Loucy (cell line): ENCODE results near the gene TRAPPC12.

ENCODE experiments used
- H2AFZ ChIP-seq: fragments of 200-600 bp; sonication (generic); 2 replicates; pipeline ENCODE4 v1.6.0; 2016; ENCODE audit warnings: antibody characterized with exemption, mild to moderate bottlenecking, low read length, moderate library complexity
- H3F3A ChIP-seq: fragments of 200-600 bp; 2 replicates; pipeline ENCODE4 v1.6.0; 2016; ENCODE audit warnings: antibody characterized with exemption, low read depth, mild to moderate bottlenecking
- H3K27me3 ChIP-seq: fragments of 200-600 bp; sonication (generic); 2 replicates; pipeline ENCODE4 v1.6.1; 2014; ENCODE audit warnings: low read length, mild to moderate bottlenecking; ENCODE audit not compliant: insufficient read depth, poor library complexity, severe bottlenecking
- H3K36me3 ChIP-seq: fragments of 200-600 bp; sonication (generic); 2 replicates; pipeline ENCODE4 v1.6.1; 2016; ENCODE audit warnings: low read length; ENCODE audit not compliant: insufficient read depth
- H3K4me1 ChIP-seq: fragments of 200-600 bp; sonication (generic); 2 replicates; pipeline ENCODE4 v1.5.1; 2014; ENCODE audit warnings: low read length, mild to moderate bottlenecking; ENCODE audit not compliant: insufficient read depth, poor library complexity, severe bottlenecking
- H3K4me2 ChIP-seq: fragments of 200-600 bp; sonication (generic); 2 replicates; pipeline ENCODE4 v1.6.0; 2014; ENCODE audit warnings: antibody characterized with exemption, low read length, low read depth, mild to moderate bottlenecking; ENCODE audit not compliant: poor library complexity, severe bottlenecking
- H3K4me3 ChIP-seq: fragments of 200-600 bp; sonication (generic); 2 replicates; pipeline ENCODE4 v1.5.1; 2014; ENCODE audit warnings: low read length, mild to moderate bottlenecking, mixed read lengths; ENCODE audit not compliant: poor library complexity, severe bottlenecking
- H3K79me2 ChIP-seq: fragments of 200-600 bp; sonication (generic); 2 replicates; pipeline ENCODE4 v1.6.1; 2014; ENCODE audit warnings: low read length; ENCODE audit not compliant: insufficient read depth
- H3K9ac ChIP-seq: fragments of 200-600 bp; sonication (generic); 2 replicates; pipeline ENCODE4 v1.6.0; 2014; ENCODE audit warnings: mild to moderate bottlenecking, low read depth, low read length, moderate library complexity; ENCODE audit not compliant: poor library complexity, severe bottlenecking
- H3K9me2 ChIP-seq: fragments of 200-600 bp; sonication (generic); replicated peaks from 2 replicates; pipeline ENCODE4 v1.6.1; 2016; ENCODE audit warnings: low read depth, low read length, mixed read lengths
- H3K9me3 ChIP-seq: fragments of 200-600 bp; sonication (generic); 2 replicates; pipeline ENCODE4 v1.6.1; 2014; ENCODE audit warnings: mild to moderate bottlenecking, antibody characterized with exemption, low read length, low read depth; ENCODE audit not compliant: insufficient read depth
- H4K20me1 ChIP-seq: fragments of 200-600 bp; sonication (generic); 2 replicates; pipeline ENCODE4 v1.6.0; 2014; ENCODE audit warnings: antibody characterized with exemption, low read length, mild to moderate bottlenecking; ENCODE audit not compliant: insufficient read depth, poor library complexity, severe bottlenecking
- EZH2phosphoT487 ChIP-seq: fragments of 200-600 bp; IDR thresholded peaks from 2 replicates; pipeline ENCODE4 v1.6.1; 2018; ENCODE audit warnings: antibody characterized with exemption, mild to moderate bottlenecking, moderate library complexity, borderline replicate concordance
- TF ChIP-seq, protein P1 (sequence below): fragments of 200-600 bp; sonication (generic); conservative IDR thresholded peaks from 2 replicates; pipeline ENCODE4 v1.5.1; 2014; ENCODE audit warnings: mild to moderate bottlenecking, antibody characterized with exemption, low read length

Gene TRAPPC12

DNA sequence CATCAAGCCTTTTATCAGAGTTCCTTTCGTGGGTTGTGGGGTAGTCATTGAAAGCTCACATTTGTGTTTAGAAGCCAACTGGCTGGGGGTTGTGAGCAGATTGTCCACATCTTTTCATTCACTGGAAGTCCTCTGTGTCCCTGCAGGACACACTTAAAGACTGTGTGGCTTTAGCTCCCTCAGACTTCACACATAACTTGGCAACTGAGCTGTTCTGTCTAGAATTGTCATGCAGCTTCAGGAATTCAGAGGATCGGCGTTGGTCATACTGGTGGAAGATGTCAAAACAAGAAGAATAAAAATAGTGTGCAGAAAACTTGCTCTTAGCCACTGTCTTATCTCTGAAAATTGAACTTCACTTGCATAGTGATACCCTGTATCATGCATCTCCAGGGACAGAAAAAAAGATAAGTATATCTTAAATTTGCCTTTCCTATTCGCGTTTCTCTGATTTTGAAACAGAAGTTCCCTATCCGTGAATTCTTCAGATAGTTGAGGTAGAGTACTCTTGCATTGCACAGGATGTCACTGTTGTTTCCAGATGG, 49.6 kb downstream of the TRAPPC12 start:
- no peak overlapping the region for H3K9ac ChIP-seq
- no peak overlapping the region for H3K4me2 ChIP-seq
- TF ChIP-seq, protein P1, sequence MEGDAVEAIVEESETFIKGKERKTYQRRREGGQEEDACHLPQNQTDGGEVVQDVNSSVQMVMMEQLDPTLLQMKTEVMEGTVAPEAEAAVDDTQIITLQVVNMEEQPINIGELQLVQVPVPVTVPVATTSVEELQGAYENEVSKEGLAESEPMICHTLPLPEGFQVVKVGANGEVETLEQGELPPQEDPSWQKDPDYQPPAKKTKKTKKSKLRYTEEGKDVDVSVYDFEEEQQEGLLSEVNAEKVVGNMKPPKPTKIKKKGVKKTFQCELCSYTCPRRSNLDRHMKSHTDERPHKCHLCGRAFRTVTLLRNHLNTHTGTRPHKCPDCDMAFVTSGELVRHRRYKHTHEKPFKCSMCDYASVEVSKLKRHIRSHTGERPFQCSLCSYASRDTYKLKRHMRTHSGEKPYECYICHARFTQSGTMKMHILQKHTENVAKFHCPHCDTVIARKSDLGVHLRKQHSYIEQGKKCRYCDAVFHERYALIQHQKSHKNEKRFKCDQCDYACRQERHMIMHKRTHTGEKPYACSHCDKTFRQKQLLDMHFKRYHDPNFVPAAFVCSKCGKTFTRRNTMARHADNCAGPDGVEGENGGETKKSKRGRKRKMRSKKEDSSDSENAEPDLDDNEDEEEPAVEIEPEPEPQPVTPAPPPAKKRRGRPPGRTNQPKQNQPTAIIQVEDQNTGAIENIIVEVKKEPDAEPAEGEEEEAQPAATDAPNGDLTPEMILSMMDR = no peak
- TF ChIP-seq EZH2phosphoT487 = no peak
- H3F3A ChIP-seq = no peaks in the 10 kb centered on the region
- no peaks in the 10 kb centered on the region for H4K20me1 ChIP-seq
- H2AFZ ChIP-seq = no peak overlapping the region
- no peaks in the 10 kb centered on the region for H3K9me3 ChIP-seq
- no peaks in the 10 kb centered on the region for H3K27me3 ChIP-seq
- no peaks in the 10 kb centered on the region for H3K79me2 ChIP-seq
- no peaks in the 10 kb centered on the region for H3K9me2 ChIP-seq
- no peak overlapping the region for H3K4me3 ChIP-seq
- no peaks in the 10 kb centered on the region for H3K4me1 ChIP-seq
- peaks cover 44% of the 10 kb centered on the region; the same call in 1 of the 2 replicates for H3K36me3 ChIP-seq

DNA sequence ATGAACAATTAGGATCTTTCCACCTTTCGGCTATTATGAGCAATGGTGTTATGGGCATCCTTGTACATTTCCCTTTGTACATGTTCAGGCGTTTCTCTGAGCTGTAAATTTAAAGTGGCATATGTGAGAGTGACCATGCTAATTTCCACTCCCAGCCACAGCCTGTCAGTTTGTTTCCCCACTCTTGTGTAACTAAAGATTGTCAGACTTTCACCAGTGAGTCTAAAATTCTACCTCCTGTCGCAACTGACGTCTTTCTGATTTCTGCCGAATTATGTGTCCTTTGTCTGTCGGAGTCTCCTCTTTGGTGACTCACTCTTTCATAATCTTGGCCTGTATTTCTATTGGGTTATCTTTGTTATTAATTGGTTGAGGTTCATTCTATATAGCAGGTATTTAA, 50.7 kb downstream of the TRAPPC12 start:
- no peak overlapping the region for H2AFZ ChIP-seq
- H3K27me3 ChIP-seq = no peaks in the 10 kb centered on the region
- no peaks in the 10 kb centered on the region for H3K79me2 ChIP-seq
- TF ChIP-seq, protein P1 = no peak
- TF ChIP-seq EZH2phosphoT487 = no peak
- H3K36me3 ChIP-seq = peaks cover 42% of the 10 kb centered on the region; the same call in 1 of the 2 replicates
- no peak overlapping the region for H3K4me2 ChIP-seq
- H3K9me3 ChIP-seq = no peaks in the 10 kb centered on the region
- no peaks in the 10 kb centered on the region for H3K9me2 ChIP-seq
- no peaks in the 10 kb centered on the region for H3K4me1 ChIP-seq
- H3K9ac ChIP-seq = no peak overlapping the region
- no peaks in the 10 kb centered on the region for H3F3A ChIP-seq
- no peak overlapping the region for H3K4me3 ChIP-seq
- H4K20me1 ChIP-seq = no peaks in the 10 kb centered on the region

DNA sequence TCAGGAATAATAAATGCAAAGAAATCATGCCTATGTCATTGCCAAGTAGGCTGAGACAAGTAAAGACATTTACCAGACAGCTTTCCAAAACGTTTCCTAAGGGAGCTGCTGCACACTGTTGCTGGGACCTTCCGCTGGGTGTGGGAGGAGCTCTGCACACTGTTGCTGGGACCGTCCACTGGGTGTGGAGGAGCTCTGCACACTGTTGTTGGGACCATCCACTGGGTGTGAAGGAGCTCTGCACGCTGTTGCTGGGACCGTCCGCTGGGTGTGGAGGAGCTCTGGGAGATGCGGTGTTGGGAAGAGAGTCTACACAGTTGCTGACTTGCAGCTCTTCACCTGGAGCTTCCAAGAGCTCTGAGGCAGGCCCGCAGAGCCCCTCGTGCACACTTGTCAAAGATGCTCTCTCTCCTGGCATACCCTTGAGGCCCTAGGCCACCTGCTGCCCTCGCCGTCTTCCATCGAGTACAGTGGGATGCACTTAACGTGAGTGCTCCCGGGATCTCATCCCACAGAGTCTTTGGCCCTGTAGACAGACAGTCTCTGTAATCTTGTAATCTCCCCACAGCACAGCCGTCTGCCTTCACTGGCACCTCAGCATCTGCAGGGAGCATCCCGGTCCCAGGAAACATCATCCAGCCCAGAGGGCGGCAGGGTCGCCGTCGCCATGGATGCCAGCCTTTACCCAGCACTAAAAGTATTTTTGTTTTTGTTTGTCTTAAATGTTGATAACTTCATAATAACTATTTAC, 51.4 kb downstream of the TRAPPC12 start:
- H3K36me3 ChIP-seq = peaks cover 37% of the 10 kb centered on the region; the same call in 1 of the 2 replicates

More for the DNA sequence above, 51.4 kb downstream of the TRAPPC12 start:
- H4K20me1 ChIP-seq = no peaks in the 10 kb centered on the region
- no peaks in the 10 kb centered on the region for H3F3A ChIP-seq
- H3K9me2 ChIP-seq = no peaks in the 10 kb centered on the region
- no peaks in the 10 kb centered on the region for H3K4me1 ChIP-seq
- H3K9ac ChIP-seq = no peak overlapping the region
- TF ChIP-seq, protein P1 = no peak
- no peak for TF ChIP-seq EZH2phosphoT487
- no peaks in the 10 kb centered on the region for H3K9me3 ChIP-seq
- no peak overlapping the region for H2AFZ ChIP-seq
- H3K79me2 ChIP-seq = no peaks in the 10 kb centered on the region
- no peaks in the 10 kb centered on the region for H3K27me3 ChIP-seq
- H3K4me3 ChIP-seq = no peak overlapping the region
- no peak overlapping the region for H3K4me2 ChIP-seq
